ENCODE measurements around the gene IL17C.

- TF ChIP-seq CTCF (IDR thresholded peaks at IDR 0.05) (no peak), EZH2 (IDR thresholded peaks at IDR 0.05; ENCODE audit: borderline replicate concordance, insufficient read depth, low read depth, low read length, poor library complexity, severe bottlenecking) (no peak)
Observed at GRCh38 chr16:88588754-88589153, 49.6 kb upstream of the IL17C start.

Data from B cell (primary cell).